SK-N-DZ (cell line): ENCODE data around the gene ITGB4.
A peak's percentile ranks its signal among the peaks of the same experiment; 100 is the strongest.

ENCODE experiments used
- DNase-seq: peaks from one replicate; pipeline ENCODE4 v3.0.0-alpha.2; 2015; ENCODE audit warnings: low spot score

The ITGB4 gene

DNA sequence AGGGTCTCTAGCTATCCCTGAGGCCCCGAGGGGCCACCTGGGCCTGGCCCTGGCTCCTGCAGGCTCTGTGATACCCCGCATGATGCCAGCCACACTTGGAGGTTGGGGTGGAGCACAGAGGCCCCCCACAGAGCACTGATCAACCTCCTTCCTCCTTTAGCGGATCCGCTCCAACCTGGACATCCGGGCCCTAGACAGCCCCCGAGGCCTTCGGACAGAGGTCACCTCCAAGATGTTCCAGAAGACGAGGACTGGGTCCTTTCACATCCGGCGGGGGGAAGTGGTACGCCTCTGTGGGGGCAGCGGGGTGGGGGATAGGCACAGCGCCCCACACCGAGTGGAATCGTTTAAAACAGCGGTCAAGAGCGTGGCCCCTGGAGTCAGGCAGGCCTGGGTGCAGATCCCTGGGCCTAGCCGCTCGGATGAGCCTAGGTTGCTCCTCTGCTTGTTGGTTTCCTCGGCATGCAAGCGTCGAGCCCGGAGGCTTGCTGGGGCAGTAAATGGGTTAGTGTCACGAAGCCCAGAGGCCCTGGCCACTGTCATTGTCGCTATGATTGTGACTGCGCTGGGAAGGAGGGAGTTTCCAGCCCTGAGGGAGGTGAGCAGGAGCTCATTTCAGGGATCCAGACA is 9.9 kb downstream of the ITGB4 start:
- no peak for DNase-seq

DNA sequence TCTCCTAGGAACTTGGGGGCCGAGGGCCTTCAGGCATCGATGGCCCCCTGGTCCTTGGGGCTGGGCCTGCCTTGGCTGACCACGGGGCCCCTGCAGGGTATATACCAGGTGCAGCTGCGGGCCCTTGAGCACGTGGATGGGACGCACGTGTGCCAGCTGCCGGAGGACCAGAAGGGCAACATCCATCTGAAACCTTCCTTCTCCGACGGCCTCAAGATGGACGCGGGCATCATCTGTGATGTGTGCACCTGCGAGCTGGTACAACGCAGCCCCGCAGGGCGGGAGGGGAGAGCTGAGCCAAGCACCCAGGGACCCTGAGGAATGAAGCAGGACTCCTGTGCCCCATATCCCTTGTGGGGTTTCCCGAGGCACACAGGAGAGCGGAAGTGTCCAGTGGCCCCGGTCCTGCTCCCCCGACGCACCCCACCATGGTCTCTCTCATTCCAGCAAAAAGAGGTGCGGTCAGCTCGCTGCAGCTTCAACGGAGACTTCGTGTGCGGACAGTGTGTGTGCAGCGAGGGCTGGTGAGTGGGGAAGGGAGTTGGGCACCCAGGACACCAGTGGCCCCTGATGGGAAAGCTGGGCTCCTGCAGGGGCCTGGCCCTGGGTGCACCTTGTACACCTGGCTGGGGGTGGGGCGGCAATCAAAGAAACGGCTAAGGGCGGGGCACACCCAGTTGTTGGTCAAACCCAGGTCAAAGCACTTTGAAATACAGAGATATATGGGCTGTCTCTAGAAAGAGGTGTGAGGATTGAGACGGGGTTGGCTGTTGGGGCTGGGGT is 10.6 kb downstream of the ITGB4 start:
- DNase-seq, result no peak

DNA sequence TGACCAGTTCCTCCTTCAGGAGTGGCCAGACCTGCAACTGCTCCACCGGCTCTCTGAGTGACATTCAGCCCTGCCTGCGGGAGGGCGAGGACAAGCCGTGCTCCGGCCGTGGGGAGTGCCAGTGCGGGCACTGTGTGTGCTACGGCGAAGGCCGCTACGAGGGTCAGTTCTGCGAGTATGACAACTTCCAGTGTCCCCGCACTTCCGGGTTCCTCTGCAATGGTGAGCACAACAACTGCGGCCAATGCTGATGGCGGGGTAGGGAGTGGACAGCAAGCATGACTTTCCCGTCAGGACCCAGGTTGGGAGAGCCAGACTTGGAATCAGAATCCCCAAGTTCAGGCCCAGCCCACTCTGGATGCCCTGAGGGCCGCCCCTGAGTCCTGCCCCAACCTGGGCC is 12.2 kb downstream of the ITGB4 start:
- DNase-seq, result no peak

DNA sequence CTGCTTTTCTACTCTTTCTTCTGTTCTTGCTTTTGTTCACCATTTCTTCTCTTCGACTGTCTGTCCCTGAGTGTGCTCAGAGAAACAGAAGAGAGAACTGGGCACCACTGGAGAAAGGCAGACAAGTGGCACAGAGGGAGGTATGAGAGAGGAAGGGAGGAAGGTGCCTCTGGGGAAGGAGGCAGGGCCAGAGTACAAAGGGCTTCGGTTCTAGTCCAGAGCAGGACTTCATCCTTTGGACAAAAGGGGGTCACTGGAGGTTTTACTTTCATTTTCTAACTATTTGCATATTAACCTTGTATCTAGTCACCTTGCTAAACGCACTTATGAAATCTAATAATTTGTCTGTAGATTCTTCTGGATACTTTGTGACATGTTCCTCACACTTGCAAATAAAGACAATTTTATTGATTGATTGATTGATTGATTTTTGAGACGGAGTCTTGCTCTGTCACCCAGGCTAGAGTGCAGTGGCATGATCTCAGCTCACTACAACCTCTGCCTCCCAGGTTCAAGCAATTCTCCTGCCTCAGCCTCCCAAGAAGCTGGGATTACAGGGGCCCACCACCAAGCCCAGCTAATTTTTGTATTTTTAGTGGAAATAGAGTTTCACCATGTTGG is 13.5 kb downstream of the ITGB4 start:
- DNase-seq, result no peak

DNA sequence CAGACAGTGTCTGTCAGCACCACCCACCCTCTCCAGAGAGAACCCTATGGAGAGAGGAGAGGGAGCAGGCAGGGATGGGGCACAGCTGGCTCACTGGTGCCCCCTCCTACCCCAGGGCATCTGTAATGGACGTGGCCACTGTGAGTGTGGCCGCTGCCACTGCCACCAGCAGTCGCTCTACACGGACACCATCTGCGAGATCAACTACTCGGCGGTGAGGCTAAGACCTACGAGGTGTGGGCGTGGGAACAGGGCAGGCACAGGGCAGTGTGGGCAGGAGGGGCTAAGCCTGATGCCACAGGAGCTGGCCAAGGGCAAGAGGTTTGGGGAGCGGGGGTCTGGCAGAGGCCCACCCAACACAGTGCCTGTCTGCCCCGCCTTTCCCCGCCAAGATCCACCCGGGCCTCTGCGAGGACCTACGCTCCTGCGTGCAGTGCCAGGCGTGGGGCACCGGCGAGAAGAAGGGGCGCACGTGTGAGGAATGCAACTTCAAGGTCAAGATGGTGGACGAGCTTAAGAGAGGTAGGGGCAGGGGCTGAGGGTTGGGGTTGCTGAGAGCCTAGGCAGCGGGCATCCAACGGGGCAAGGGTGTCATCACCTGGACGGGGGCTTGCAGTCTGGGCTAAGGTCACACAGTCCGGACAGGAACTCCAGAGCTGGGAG is 15.0 kb downstream of the ITGB4 start:
- no peak for DNase-seq

DNA sequence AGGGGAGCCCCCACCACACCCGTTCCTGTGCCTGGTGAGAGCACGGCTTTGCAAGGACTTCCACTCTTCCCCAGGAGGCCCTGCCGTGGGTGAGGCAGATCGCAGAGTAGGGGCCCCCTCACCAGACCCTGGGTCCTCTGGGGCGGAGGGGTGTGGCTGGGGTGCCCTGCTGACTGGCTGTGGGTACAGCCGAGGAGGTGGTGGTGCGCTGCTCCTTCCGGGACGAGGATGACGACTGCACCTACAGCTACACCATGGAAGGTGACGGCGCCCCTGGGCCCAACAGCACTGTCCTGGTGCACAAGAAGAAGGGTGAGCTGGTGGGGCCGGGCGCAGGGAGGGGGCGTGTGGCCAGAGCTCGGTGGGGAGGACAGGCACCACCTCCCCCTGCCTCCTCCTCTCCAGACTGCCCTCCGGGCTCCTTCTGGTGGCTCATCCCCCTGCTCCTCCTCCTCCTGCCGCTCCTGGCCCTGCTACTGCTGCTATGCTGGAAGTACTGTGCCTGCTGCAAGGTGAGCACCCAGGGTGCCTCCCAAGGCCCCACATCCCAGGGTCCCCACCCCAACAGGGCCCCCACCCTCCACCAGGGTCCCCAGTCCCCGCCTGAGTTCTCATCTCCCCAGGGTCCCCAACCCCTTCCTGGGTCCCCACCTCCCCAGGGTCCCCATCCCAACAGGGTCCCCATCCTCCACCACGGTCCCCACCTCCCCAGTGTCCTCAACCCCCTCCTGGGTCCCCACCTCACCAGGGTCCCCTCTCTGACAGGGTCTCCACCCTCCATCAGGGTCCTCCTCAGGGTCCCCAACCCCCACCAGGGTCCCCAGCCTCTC is 16.1 kb downstream of the ITGB4 start:
- no peak for DNase-seq

DNA sequence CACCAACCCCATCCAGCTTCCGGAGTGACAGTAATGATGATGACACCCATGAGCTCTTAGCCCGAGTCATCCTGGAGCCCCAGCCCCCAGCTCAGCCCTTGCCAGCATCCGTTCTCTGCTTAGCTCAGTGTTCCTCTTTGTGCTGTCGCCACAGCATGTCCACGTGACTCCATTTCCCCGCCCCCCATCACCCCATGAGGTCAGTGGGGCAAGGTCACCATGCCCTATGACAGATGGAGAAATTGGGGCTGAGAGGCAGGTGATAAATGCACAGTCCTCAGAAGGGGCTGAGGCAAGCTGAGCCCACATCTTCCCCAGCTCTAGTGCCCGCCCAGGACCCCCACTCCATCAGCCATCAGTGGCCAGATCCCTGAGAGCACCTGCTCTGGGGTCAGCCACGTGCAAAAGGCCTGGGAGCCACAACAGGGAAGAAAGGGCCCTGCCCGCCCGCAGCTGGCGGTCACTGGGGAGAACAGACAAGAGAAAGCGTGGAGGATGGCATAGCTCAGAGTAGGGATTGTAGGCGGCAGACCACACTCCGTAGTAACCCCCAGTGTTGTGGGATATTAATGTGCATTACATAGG is 17.1 kb downstream of the ITGB4 start:
- DNase-seq, result no peak

DNA sequence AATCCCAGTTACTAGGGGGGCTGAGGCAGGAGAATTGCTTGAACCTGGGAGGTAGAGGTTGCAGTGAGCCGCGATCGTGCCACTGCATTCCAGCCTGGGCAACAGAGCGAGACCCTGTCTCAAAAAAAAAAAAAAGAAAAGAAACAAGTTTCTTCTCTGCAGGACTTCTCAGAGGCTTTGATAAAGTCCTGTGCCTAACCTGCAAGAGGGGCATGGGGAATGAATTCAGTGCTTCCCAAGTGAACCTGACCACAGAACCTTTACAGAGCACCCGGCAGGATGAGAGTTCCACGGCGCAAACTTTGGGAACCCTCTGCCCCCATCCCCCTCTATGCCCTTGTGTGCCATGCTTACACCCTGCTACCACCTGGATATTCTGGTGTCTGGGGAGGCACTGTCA is 17.9 kb downstream of the ITGB4 start:
- DNase-seq, result no peak

DNA sequence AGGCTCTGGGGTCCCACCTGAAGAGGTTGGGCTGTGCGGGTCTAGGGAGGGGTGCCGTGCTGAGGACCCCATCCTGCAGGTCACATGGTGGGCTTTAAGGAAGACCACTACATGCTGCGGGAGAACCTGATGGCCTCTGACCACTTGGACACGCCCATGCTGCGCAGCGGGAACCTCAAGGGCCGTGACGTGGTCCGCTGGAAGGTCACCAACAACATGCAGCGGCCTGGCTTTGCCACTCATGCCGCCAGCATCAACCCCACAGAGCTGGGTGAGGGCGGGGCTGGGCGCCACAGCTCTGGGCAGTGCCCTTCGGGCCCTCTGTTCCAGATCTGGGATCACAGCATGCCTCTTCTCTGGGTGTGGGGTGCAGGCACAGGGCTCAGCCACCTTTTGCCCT is 18.5 kb downstream of the ITGB4 start:
- no peak for DNase-seq

DNA sequence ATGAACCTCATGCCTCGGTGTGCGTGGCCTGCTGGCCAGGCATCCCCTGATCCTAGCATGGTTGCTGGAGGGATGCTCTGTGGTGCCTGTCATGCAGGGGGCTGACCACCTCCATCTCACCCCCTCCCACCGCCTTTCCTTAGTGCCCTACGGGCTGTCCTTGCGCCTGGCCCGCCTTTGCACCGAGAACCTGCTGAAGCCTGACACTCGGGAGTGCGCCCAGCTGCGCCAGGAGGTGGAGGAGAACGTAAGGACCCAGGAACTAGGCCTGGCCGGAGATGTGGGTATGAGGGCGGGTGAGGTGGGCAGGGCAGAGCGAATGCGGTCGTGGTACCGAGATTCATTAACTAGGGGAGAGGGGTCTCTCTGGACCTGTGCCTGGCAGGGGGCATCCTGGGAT is 19.0 kb downstream of the ITGB4 start:
- no peak for DNase-seq

DNA sequence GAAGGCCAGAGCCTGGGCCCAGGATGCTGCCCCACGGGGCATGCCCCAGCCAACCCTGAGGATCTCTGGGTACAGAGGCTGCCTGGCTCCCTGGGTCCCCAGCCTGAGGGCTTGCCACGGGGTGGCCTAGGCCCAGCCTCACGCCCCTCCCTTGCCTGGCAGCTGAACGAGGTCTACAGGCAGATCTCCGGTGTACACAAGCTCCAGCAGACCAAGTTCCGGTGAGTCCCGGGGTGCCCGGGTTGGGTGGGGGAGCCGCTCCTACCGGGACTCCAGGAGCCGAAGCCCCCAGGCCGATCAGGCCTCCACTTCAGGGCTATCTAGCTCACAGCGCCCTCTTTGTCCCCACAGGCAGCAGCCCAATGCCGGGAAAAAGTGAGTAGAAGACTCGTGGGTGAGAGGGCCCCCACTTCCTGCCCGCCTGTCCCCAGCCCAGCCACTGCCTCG is 19.4 kb downstream of the ITGB4 start:
- DNase-seq, result no peak

DNA sequence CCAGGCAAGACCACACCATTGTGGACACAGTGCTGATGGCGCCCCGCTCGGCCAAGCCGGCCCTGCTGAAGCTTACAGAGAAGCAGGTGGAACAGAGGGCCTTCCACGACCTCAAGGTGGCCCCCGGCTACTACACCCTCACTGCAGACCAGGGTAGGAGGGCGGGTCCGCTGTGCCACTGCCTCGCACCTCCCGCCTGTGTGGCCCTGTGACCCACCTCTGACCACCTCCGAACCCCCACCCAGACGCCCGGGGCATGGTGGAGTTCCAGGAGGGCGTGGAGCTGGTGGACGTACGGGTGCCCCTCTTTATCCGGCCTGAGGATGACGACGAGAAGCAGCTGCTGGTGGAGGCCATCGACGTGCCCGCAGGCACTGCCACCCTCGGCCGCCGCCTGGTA is 21.1 kb downstream of the ITGB4 start:
- no peak for DNase-seq

DNA sequence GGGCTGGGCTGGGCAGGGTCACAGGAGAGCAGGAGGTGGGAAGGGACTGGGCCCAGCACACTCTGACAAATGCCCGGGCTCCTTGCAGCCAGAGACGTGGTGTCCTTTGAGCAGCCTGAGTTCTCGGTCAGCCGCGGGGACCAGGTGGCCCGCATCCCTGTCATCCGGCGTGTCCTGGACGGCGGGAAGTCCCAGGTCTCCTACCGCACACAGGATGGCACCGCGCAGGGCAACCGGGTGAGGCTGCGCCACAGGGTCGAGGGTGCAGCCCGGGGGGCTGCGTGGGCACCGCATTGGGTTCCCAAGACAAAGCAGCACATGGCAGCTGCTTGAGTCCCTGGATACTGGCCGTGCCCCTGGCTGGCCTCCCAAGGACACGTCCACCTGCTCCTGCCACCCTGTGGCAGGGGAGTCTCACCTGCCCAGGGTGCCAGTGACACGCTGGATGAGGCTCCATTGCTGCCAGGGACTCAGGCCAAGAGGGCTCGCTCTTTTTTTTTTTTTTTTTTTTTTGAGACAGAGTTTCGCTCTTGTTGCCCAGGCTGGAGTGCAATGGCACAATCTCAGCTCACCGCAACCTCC is 22.5 kb downstream of the ITGB4 start:
- no peak for DNase-seq

DNA sequence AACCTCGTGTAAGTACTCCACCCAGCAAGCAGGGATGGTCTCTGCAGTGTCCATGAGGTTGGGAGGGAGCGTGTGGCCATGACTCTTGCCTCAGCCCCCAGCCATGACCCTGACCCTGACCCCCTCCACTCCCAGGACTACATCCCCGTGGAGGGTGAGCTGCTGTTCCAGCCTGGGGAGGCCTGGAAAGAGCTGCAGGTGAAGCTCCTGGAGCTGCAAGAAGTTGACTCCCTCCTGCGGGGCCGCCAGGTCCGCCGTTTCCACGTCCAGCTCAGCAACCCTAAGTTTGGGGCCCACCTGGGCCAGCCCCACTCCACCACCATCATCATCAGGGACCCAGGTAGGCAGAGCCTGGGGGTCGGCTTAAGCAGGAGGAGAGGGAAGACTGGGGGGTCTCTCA is 27.4 kb downstream of the ITGB4 start:
- no peak for DNase-seq

DNA sequence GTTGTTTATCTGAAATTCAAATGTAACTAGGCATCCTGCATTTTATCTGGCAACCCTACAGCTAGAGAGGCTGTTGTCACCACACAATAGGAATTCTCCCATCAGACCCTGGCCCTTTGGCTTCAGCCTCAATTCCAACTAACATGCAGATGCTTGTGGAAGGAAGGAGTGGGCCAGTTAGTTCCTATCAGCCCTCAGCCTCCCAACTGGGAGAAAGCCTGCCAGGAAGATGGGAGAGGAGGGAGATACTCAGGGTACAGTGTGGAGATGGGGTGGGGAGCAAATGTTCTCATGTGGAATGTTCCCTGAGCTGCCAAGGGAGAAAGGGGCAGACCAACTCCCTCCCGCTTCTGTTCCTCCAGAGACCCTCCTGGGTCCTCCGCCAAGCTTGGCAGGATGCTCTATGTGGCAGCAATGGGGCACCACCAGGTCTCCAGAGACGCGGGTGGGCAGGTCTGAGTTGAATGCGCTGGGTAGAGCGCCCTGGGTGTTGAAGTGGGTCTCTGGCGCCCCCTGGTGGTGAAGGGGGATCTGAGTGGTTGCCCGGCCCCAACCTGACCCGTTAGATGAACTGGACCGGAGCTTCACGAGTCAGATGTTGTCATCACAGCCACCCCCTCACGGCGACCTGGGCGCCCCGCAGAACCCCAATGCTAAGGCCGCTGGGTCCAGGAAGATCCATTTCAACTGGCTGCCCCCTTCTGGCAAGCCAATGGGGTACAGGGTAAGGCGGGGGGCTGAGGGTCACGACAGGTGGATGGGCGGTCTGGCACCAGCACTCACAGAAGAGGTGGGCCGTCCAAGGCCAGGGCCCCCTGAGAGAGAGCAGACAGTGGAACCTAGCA is 28.5 kb downstream of the ITGB4 start:
- peak; percentile 74 for DNase-seq

DNA sequence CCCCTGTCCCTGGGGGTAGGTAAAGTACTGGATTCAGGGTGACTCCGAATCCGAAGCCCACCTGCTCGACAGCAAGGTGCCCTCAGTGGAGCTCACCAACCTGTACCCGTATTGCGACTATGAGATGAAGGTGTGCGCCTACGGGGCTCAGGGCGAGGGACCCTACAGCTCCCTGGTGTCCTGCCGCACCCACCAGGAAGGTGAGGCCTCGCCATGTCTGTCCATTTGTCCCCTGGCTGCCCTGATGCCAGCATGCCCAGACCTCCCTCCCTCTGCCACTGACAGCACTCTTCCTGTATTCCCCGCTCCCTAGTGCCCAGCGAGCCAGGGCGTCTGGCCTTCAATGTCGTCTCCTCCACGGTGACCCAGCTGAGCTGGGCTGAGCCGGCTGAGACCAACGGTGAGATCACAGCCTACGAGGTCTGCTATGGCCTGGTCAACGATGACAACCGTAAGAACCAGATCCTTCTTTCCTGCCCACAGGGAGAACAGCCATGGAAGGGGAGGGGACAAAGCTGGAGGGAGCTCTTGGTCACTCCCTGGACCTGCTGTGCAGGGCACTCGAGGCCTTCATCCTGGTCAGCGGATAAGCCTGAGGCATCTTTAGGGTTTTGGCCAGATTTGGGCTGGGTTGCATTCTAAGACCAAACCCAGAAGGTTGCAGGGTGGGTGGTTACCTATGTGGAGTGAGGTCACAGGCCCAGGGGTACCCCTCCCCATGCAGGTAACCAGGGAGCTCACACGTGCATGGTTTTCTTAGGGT is 29.6 kb downstream of the ITGB4 start:
- DNase-seq, result no peak

DNA sequence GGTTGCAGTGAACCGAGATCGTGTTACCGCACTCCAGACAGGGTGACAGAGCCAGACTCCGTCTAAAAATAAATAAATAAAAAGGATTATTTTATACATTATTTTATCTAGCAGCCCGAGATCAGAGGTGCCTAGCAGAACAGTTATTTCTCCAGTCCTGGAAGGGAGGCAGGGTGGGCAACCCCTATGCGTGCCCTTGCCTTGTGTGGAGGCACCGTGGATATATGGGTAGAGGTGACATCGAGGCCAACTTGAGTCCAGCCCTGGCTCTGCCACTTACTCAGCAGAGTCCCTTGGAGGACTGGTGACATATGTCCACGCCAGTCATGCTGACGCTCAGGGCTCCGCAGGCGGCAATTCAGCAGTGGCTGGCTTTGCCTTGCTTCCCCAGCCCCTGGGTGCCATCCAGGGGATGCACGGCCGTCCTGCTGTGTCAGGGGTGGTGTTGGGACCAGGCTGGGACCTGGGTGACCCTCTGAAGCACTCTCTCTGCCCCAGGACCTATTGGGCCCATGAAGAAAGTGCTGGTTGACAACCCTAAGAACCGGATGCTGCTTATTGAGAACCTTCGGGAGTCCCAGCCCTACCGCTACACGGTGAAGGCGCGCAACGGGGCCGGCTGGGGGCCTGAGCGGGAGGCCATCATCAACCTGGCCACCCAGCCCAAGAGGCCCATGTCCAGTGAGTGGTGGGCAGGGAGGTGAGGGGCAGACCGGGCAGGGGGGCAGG is 30.6 kb downstream of the ITGB4 start:
- DNase-seq, result no peak

DNA sequence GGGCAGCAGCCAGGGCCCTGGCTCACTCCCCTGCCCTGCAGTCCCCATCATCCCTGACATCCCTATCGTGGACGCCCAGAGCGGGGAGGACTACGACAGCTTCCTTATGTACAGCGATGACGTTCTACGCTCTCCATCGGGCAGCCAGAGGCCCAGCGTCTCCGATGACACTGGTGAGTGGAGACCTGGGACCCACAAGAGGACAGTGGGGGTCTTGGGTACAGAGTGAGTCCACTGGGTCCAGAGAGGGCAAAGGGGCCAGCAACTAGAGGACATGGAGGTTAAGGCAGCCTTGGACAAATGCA is 31.1 kb downstream of the ITGB4 start:
- no peak for DNase-seq
